Stimulated activated CD4-positive, alpha-beta T cell treated with anti-CD3 and anti-CD28 coated beads, Interleukin-15, amount 100 ng/mL, for 24 hours (primary cell): ENCODE measurements around the gene SDR42E2.
A peak's percentile ranks its signal among the peaks of the same experiment; 100 is the strongest.
"Not testable (repeated sequence)": the region's sequence is repeated elsewhere in the genome, so short reads cannot be mapped to it uniquely, and the experiment has no call there.

Source experiments
- DNase-seq: peaks from one replicate; pipeline ENCODE4 v3.0.0-alpha.2; 2020

The SDR42E2 gene

DNA sequence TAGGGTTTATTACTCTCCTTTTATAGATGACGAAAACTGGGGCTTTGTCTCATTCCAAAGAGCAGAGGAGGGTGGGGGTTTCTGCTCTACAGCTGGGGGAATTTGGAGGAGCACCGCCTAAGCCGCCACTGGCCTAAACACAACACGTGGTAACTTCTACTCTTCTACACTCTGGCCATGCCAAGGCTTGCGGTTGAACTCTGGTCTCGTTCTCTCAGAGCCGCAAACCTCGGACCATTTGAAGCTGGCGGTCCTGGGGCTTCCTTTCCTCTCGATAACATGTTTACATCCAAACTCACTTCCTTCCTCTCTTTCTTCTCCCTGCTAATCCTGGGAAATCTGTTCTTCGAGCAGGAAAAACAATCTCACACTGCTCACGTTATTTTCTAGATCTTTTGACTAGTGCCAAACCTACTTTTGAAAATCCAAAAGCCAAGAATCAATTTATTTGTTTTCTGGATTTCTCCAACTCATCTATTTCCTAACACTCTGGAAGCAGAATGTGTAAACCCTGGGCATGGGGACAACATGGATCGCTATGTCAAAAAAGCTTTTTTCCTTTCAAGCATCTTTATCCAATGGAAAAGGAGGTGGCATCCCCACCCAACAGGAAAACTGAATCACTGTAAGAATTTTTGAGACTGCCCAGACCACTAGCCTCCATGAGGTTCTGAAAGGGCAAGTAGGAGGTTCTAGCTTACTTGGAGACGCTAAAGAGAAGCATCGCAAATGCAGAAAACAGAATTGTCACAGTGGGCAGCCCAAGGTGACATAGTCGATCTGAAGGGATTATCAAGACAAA is 30.2 kb downstream of the SDR42E2 start:
- DNase-seq: peak; percentile 83

DNA sequence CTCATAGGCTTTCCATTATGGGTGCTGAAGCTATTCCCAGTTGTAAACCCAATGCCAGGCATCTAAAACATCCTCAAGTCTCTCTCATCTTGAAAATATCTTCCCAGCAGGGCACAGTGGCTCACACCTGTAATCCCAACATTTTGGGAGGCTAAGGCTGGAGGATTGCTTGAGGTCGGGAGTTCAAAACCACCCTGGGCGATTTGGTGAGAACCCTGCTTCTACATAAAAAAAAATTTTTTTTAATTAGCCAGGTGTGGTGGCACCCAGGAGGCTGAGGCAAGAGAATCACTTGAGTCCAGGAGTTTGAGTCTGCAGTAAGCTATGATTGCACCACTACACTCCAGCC is 30.7 kb downstream of the SDR42E2 start:
- DNase-seq: no peak

DNA sequence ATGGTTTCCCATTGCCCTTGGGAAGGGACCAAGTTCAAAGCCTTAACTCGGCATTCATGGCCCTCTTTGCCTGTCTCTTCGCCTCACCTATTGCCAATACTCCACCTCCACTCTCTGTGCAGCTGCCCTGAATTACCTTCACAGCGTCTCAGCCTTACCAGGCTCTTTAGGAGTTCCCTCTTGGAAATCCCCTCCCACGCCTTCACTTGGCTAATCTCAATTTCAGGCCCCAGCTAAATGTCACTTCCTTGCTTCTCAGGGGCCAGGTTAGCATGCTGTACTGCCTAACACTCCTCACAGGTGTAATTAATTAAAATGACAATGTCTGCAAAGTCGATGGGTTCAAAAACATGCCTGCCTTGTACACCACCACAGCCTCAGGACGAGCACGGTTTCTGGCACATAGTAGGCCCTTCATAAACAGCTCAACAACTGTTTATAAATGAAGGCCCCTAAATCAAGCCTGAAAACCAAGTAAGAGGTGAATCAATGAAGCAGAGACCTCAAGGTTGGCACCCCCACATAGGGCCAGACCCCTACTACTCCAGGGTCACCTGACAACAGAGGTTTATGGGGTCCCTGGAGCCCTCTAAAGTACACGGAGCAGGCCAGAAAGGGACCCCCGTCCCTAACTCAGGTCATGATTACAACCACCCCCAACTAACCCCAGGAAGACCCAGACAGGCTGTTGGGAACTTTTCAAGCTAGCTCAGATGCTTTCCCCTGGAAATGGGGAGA is 32.6 kb downstream of the SDR42E2 start:
- DNase-seq: peak; percentile 32

DNA sequence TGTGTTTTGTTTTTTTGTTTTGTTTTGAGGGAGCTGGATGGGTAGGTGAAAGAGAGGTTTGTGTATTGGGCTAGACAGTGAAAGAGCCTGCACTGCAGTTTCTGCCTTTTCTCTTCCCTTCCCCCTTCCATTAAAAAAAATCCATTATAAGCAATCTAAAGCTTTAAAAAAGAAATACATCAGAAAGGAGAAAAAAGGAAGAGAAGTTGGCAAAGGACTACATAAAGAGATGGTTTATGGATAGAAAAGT is 33.1 kb downstream of the SDR42E2 start:
- no peak for DNase-seq

DNA sequence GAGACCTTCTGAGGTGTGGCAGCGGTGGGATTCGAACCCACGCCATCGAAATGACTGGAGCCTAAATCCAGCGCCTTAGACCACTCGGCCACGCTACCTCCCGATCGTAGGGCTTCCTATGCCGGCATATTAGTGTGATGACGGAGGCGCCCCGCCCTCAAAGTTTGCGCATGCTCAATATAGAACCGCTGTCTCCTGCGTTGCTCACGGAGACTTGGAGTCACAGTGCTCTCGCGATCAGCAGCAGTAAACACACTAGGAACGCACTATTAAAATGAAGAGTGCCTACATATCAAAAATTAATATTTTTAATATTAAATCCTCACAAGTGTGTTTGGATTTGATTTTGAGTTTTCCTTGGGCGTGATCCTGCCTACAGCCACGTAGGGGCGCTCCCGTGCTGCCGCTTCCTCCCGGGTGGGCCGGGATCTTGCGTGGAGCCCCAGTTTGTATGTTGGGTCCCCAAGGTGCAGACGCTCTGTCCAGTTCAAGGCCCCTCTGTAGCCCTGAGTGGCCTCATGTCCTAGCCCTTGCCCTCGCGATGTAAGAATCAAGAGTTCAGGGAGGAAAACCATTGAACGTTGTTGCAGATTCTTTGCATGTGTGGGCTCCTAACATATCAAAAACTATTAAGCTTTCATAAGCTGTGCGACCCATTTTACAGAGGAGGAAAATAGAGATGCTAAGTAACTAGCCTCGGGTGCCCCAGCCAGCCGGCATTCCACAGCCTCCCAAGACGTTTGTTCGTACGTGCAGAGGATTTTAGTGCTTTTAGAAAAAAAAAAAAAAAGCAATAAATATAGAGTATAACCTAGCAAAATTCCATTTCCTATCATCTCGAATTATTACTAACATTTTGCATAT is 33.6 kb downstream of the SDR42E2 start:
- DNase-seq: peak; percentile 92

DNA sequence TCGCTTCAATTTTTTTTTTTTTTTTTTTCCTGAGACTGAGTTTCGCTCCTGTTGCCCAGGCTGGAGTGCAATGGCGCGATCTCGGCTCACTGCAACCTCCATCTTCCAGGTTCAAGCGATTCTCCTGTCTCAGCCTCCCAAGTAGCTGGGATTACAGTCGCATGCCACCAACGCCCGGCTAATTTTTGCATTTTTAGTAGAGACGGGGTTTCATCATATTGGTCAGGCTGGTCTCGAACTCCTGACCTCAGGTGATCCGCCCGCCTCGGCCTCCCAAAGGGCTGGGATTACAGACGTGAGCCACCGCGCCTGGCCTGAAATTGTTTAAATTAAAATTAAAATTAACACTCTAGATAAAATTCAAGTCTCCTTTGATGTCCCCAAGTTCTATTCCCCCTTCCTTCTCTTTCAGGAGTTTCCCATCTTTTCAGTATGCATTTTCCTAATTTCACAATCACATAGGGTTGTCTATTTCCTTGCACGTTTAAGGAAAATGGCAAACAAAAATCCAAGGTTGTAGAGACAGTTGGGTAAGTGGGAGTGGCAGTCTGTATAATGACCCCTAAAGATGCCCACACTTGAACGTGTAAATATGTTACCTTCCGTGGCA is 34.4 kb downstream of the SDR42E2 start:
- not testable (repeated sequence) for DNase-seq

DNA sequence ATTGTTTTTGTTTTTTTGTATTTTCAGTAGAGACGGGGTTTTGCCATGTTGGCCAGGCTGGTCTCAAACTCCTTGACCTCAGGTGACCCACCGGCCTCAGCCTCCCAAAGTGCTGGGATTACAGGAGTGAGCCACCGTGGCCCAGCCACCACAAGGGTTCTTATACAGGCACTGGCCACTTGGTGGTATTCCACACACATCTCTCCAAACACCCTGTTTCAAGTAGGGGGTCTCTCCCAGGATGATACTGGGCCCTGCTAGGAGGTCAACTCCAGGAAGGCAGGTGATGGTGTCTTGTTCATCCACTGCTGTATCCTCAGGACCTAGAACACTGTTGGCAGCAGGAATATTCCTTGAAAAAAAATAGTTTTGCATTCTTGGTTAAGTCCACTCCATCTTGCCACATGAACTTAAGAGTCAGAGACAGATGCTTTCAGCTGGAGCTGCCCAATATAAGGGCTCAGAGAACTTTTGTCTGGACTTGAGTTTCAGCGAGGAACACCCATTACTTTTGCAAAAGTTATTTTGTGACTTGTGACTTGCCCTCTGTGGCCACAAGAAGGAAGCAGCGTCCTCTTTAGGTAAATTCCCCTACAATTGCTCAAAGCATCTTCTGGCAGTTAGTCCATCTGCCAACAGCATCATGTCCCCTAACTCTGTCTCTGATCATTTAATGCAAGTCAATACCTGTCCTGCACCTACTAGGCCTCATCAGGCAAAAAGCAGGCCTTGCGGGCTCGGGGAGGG is 36.4 kb downstream of the SDR42E2 start:
- DNase-seq: no peak

DNA sequence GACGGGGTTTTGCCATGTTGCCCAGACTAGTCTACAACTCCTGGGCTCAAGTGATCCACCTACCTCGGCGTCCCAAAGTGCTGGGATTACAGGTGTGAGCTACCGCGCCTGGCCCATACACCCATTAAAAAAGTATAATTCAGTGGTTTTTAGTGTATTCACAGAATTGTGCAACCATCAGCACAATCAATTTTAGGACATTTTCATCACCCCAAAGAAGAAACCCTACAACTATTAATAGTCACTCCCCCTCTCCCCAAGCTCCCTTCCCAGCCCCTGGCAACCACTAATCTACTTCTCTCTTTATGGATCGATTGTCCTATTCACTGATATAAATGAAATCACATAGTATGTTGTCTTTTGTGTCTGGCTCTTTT is 39.9 kb downstream of the SDR42E2 start:
- no peak for DNase-seq

DNA sequence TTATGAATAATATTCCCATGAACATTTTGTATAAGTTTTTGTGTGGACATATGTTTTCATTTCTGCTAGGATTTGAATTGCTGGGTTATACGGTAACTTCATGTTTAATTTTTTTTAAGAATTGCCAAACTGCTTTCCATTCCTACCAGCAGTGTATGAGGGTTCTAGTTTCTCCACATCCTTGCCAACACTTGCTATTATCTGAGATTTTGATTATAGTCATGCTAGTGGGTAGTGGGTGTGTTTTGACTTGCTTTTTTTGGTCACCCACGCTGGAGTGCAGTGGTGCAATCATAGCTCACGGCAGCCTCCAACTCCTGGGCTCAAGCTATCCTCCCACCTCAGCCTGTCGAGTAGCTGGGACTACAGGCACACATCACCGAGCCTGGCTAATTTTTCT is 40.8 kb downstream of the SDR42E2 start:
- DNase-seq: no peak

DNA sequence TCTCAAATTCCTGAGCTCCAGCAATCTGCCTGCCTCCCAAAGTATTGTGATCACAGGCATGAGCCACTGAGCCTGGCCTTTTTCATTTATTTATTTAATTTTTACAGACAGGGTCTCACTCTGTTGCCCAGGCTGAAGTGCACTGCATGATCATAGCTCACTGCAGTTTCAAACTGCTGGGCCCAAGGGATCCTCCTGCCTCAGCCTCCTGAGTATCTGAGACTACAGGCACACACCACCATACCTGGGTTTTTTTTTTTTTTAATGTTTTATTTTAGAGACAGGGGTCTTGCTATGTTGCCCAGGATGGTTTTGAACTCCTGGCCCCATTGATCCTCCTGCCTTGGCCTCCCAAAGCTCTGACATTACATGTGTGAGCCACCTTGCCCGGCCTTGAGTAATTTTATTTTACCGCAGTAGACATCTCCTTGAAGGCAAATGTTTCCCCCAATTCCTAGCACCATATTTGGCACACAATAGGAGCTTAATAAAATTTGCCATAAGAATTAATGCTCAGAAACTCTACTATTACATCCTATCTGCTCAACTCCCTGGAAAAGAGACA is 41.9 kb downstream of the SDR42E2 start:
- no peak for DNase-seq

DNA sequence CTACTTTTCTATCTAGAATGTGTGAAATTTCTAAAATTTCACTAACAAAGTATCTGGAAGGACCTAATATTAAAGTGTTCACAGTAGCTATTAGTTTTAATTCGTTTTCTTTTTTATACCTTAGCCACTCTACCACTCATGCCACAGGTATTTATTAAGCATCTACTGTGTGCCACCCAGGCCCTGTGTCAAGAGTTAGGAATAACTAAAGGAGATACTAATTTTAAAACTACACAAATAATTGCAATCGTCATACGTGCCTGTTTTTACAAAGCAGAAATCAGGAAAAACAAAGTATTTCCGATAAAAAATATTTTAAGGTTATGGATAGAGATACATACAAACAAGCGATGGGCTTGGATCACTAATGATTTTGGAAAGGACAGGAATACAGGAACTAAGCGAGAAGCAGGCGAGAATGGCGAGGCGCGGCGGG is 43.3 kb downstream of the SDR42E2 start:
- no peak for DNase-seq

DNA sequence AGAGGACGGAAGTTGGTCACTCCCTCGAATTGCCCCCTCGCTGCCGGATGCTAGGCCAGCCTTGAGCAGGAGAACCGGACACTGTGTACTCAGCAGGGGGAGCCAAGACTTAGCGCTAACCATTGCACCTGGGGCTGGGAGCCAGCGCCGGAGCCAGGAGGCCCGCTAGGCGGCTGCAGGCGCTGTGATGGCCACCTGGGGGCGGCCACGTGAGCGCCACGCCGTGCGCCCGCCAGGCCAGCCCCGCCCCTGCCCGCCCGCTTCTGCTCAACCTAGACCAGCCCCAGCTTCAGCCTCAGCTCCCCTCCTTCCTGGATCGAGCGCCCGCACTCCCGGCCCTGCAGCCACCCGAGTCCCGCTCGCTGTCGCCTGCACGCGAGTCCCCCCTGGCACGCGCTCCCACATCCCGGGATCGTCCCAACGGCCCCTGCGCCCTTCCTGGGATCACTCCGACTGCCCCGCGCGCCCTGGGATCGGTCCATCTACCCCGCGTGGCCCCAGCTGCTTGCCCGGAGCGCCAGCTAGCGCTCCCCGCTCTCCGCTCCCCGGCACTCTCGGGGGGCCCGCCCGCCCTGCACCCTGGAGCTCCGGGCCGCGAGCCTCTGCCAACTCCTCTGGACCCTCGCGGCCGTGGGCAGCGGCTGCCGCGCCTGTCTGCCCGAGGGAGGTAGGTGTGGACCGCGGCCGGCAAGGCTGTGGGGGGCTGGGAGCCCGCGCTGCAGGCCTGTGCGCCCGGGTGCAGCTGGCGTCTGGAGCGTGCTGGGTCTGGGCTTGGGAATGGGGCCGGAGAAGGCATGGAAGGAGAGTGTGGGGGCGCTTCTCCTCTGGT is 43.9 kb downstream of the SDR42E2 start, which contains the start of gene EEF2K:
Gene EEF2K (plus strand): TSS at position 266 of the 829 bp plus-strand sequence. CDS start 19,452 bp downstream, outside the sequence.
- peak; percentile 92 for DNase-seq

DNA sequence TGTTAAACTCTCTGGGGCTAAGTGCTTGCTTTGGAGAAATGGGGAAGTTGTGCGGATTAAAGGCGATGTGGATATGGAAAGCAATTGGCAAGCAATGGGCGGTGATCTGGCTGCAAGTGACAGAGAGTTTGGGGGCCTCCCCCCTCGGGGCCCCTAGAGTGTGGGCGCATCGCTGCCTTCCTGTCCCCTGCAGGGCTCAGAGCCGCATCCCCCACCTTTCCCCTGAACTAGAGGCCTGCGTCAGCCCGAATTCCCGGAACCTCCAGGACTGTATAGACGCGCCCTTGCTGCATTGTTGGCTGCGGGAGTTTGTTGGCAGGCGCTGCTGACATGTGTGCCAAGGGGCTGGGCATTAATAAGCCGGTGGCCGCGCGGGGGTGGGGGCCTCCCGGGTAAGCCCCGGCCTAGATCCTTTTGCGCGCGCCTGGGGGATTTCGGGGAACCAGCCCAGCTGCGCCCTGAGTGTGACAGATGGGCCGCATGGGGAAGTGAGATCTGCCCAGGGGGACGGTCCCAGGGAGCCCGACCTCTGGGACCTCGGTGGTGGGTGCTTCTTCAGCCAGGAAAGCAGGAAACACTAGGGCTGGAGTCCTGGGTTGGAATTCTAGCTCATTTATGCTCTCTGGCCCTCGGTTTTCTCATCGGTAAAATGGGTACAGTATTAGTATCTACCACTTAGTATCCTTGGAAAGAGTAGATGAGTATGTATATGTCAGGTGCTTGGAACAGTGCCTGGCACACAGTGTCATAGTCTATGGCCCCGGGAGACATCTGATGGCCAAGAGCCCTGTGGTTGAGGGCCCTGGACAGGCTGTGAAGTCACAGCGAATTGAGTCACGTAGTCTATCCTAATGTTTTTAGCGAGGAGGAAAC is 44.8 kb downstream of the SDR42E2 start:
- DNase-seq: peak; percentile 83

DNA sequence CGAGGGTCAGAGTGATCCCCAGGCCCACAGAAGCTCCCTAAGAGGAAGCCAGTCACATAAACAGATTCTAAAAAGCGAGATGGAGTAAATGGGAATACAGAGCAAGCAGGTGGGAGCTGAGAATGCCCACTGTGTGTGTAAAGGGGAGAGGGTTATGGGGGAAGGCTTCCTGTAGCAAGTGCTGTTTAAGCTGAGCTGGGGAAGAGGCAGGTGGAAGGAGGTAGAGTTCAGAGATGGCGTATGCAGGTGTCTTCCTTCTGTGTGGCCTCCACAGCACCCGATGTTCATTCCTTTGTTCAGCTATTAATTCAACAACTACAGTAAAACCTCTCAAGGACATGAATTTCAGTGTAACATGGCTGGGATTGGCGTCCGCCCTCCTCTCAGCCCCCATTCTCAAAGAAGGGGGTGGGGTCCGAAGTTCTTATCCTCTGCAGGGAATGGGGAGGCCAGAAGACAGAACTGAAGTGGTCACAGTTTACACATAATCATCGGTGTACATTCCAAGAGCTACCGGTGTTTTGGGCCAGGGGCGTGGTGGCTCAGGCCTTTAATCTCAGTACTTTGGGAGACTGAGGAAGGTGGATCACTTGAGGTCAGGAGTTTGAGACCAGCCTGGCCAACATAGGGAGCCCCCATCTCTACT is 45.5 kb downstream of the SDR42E2 start:
- DNase-seq: no peak

DNA sequence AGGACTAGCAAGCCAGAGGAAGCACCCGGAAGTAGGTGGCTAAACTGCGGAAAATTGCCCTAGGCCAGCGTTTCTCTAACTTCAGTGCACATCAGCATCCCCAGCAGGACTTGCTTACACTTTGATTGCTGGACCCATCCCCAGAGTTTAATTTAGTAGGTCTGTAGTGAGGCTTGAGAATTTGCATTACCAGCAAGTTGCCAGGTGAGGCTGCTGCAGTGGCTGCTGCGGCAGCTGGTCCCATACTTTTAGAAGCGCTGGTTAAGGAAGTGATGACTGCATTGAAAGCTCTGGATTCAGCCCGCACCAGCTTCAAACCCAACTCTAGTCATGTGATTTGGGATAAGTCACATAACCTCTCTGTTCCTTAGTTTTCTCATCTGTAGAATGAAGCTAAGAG is 48.0 kb downstream of the SDR42E2 start:
- no peak for DNase-seq

DNA sequence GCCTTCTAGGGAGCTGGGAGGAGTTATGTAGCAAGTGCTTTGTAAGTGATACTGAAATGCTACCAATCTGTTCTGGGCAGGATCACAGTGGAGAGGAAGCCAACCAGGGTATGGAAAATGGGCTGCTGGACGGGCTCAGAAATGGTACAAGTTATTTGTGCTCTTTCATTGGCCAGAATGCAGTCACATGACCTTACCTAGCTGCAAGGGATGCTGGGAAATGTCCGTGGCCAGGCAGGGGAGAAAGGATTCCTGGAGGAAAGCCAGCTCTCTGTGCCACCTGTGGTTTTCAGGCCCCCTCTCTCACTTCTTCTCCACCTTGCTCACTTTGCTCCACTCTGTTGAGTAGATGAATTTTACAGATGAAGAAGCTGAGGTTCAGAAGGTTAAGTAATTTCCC is 48.5 kb downstream of the SDR42E2 start:
- no peak for DNase-seq

DNA sequence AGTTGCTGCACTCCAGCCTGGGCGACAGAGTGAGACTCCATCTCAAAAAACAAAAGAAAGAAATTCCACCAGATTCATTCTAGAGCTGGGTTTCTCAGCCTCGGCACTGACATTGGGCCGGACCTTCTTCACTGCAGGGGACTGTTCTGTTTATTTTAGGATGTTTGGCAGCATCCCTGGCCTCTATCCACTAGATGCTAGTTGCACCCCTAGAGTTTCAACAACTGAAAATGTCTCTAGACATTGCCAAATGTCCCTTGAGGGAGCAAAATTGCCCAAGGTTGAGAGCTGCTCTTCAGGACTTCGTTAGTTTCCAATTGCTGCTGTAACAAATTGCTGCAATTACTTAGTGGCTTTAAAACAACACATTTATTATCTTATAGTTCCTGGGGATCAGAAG is 50.9 kb downstream of the SDR42E2 start:
- no peak for DNase-seq

DNA sequence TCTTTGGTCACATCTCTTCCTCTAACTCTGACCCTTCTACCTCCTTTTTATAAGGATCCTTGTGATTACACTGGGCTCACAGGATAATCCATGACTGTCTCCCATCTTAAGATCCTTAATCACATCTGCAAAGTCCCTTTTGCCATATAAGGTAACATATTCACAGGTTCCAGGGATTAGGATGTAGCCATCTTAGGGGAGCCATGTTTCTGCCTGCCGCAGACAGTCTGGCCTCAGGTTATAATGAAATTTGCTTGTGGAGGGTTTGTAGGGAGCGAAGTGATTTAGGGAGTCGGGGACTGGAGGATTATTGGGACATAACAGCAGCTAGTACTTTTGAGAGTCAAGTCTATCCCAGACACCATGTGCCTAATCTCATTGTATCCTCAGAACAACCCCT is 51.5 kb downstream of the SDR42E2 start:
- no peak for DNase-seq

DNA sequence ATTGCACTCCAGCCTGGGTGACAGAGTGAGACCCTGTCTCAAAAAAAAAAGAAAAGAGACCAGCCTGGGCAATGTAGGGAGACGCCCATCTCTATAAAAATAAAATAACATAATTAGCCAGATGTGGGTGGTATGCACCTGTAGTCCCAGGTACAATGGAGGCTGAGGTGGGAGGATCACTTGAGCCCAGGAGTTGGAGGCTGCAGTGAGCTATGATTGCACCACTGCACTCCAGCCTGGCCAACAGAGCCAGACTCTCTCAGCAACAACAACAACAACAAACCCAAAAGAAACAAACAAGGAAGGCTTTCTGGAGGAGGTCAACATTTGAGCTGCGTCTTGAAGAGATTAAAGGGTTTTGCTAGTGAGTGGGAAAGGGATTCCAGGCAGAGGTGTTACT is 52.1 kb downstream of the SDR42E2 start:
- no peak for DNase-seq

DNA sequence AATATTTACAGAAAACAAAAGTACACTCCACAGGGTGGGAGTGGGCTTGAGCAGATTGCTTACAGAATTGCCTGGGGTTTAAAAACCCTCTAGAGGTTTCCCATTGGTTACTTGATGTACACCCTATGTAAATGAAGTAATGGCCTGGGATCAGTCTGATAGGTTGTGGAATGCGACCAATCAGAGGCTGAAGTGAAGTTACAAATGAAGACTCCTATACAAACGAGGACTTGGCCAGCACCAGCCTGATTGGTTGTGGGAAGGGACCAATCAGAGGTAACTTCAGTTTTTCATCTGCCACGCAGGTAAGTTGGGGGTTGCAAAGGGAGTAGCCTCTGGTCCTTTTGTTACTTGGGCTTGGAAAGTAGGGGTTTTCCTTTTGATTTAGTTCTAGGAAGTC is 52.6 kb downstream of the SDR42E2 start:
- DNase-seq: no peak
